Calu3 (cell line): ENCODE results near the gene HS6ST3. TPM values are rescaled to one million over a fixed set of nuclear protein-coding genes. Genes with fewer than 3 reads are reported as not detected.

ENCODE experiments used
- BruUV-seq: library from RNA; stranded (reverse); fragments of 400-500 nt; replicated peaks from 2 replicates; lab custom pipeline; 2021; lab: Mats Ljungman, UMichigan
- CTCF ChIA-PET: fragments of 300-600 bp; sonication (Branson Sonifier 250); formaldehyde crosslinking; loops from one replicate; lab custom pipeline; 2022; ENCODE audit warnings: antibody characterized with exemption; lab: Charles Lee
- DNase-seq: peaks from one replicate; pipeline ENCODE4 v3.0.0; 2022
- H3K27ac Mint-ChIP-seq: one replicate; pipeline ENCODE4 v1.8.0; 2022; ENCODE audit warnings: mixed read lengths; ENCODE audit not compliant: unreplicated experiment
- H3K27me3 Mint-ChIP-seq: one replicate; pipeline ENCODE4 v1.8.0; 2022; ENCODE audit warnings: mixed read lengths; ENCODE audit not compliant: unreplicated experiment
- H3K36me3 Mint-ChIP-seq: one replicate; pipeline ENCODE4 v1.8.0; 2022; ENCODE audit warnings: mild to moderate bottlenecking, moderate library complexity, mixed read lengths; ENCODE audit not compliant: insufficient read depth, unreplicated experiment
- H3K4me1 Mint-ChIP-seq: one replicate; pipeline ENCODE4 v1.8.0; 2022; ENCODE audit warnings: mild to moderate bottlenecking, low read depth, mixed read lengths; ENCODE audit not compliant: unreplicated experiment
- H3K4me3 Mint-ChIP-seq: one replicate; pipeline ENCODE4 v1.8.0; 2022; ENCODE audit warnings: mild to moderate bottlenecking, low read depth, moderate library complexity, mixed read lengths; ENCODE audit not compliant: unreplicated experiment
- H3K9me3 Mint-ChIP-seq: one replicate; pipeline ENCODE4 v1.8.0; 2022; ENCODE audit warnings: low read depth, mixed read lengths; ENCODE audit not compliant: unreplicated experiment
- intact Hi-C: fragments of 100-400 bp; cut with micrococcal nuclease; formaldehyde crosslinking; loops from one replicate; pipeline ENCODE4 v1.10.0; 2022; ENCODE audit not compliant: unreplicated experiment
- total RNA-seq: library from RNA; stranded (reverse); gene quantifications from 2 replicates; pipeline ENCODE4 v1.2.3, GENCODE V29; 2022
- TF ChIP-seq, protein P1 (sequence below): fragments of 200-600 bp; IDR thresholded peaks from one replicate; pipeline ENCODE4 v1.8.0; 2022; ENCODE audit warnings: antibody characterized with exemption; ENCODE audit not compliant: unreplicated experiment

The HS6ST3 gene
- total RNA-seq, 1 experiment from 2014 or later = not detected

DNA sequence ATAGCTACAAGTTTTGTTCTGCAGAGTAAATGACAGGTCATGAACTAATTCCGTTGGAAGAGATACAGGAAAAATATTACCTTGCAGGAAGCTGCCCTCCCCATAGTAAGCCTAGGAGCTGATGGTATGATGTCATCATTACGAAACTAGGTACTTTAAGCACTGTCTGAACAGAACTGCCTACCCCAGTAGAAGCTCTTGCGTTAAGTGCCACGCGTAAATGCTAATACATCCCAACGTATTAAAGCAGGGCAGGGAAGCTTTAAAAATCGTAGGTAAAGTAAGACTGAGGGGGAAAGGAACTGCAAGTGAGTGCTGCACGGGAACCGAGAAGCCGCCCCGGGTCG, 37.3 kb upstream of the HS6ST3 start:
- intact Hi-C loops = no loop called here
- DNase-seq = peak; percentile 4
- H3K27me3 Mint-ChIP-seq = no peaks in the 10 kb centered on the region
- CTCF ChIA-PET = interaction anchor here (1.5 kb wide), 1 partner anchor 33 kb away, joined by 5 read pairs; no protein-coding TSS in a partner anchor
- H3K36me3 Mint-ChIP-seq = peaks cover 12% of the 10 kb centered on the region
- H3K4me1 Mint-ChIP-seq = no peaks in the 10 kb centered on the region
- peak overlapping the region; percentile 70 for H3K4me3 Mint-ChIP-seq
- peak overlapping the region; percentile 42 for H3K27ac Mint-ChIP-seq
- BruUV-seq = no TSS peak
- no peaks in the 10 kb centered on the region for H3K9me3 Mint-ChIP-seq
- TF ChIP-seq, protein P1, sequence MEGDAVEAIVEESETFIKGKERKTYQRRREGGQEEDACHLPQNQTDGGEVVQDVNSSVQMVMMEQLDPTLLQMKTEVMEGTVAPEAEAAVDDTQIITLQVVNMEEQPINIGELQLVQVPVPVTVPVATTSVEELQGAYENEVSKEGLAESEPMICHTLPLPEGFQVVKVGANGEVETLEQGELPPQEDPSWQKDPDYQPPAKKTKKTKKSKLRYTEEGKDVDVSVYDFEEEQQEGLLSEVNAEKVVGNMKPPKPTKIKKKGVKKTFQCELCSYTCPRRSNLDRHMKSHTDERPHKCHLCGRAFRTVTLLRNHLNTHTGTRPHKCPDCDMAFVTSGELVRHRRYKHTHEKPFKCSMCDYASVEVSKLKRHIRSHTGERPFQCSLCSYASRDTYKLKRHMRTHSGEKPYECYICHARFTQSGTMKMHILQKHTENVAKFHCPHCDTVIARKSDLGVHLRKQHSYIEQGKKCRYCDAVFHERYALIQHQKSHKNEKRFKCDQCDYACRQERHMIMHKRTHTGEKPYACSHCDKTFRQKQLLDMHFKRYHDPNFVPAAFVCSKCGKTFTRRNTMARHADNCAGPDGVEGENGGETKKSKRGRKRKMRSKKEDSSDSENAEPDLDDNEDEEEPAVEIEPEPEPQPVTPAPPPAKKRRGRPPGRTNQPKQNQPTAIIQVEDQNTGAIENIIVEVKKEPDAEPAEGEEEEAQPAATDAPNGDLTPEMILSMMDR = no peak

DNA sequence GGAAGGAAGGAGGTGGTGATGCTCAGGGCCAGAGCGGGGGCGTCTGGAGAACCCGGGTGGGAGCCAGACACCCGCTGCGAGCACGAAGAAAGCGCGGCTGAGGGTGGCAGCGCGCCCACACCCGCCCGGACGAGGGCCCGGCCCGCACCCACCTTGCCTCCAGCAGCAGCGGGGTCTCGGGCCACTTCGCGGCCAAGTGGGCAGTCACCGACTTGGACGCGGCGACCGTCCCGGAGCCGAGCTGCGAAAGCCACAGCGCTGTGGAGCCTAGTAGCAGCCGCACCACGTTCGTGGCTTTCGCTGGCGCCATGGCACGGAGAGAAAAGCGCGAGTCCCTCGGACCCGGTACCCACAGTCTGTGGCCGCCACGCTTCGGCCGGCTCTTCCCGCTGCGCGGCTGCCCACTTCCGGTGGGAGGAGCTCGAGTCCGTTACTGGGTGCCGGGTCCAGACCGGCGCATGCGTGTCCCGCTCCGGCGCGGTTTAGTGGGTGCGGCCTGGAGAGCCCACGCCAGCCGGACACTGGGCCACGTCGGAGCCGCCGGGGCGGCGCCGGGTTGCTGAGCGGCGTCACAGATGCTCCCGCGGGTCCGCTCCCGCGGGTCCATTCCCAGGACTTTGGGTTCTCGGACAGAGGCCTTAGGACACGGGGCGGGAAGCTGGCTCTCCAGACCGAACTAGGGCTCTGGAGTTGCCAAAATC, 36.8 kb upstream of the HS6ST3 start, which contains the start of gene UGGT2:
Gene UGGT2 (minus strand): TSS at position 399 of the 701 bp plus-strand sequence. CDS start 89 bp downstream, at position 310.
- H3K36me3 Mint-ChIP-seq = peaks cover 12% of the 10 kb centered on the region
- no peaks in the 10 kb centered on the region for H3K27me3 Mint-ChIP-seq
- CTCF ChIA-PET = interaction anchor here (1.5 kb wide), 1 partner anchor 33 kb away, joined by 5 read pairs; no protein-coding TSS in a partner anchor
- no TSS peak for BruUV-seq
- peak within 1 kb of the TSS; percentile 70 for H3K4me3 Mint-ChIP-seq
- peak within 1 kb of the TSS; percentile 42 for H3K27ac Mint-ChIP-seq
- H3K4me1 Mint-ChIP-seq = no peaks in the 10 kb centered on the region
- TF ChIP-seq, protein P1 = no peak
- peak; percentile 80 for DNase-seq
- no peaks in the 10 kb centered on the region for H3K9me3 Mint-ChIP-seq
- intact Hi-C loops = no loop called here

DNA sequence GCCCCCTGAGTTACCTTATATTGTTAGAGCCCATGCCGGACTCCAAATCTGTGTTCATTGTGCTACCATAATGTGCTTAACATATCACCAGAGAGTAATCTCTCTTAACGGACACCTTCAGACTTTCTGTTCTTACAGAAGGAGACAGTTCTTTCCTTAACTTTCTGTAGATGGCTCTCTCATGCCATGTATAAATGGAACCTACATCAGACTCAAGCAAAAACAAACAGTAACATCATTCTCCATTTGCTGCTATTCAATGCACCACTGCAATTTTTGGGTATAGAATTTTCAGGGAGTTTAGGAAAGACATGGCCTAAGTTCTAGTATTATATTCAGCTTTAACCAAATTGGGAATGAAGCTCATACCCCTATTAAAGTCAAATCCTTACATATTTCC, 24.1 kb upstream of the HS6ST3 start:
- peaks cover 31% of the 10 kb centered on the region for H3K27me3 Mint-ChIP-seq
- no peak overlapping the region for H3K27ac Mint-ChIP-seq
- intact Hi-C loops = no loop called here
- no peaks in the 10 kb centered on the region for H3K4me1 Mint-ChIP-seq
- CTCF ChIA-PET = no interaction called here
- no TSS peak for BruUV-seq
- no peak overlapping the region for H3K4me3 Mint-ChIP-seq
- no peak for DNase-seq
- H3K36me3 Mint-ChIP-seq = no peaks in the 10 kb centered on the region
- TF ChIP-seq, protein P1 = no peak
- no peaks in the 10 kb centered on the region for H3K9me3 Mint-ChIP-seq

DNA sequence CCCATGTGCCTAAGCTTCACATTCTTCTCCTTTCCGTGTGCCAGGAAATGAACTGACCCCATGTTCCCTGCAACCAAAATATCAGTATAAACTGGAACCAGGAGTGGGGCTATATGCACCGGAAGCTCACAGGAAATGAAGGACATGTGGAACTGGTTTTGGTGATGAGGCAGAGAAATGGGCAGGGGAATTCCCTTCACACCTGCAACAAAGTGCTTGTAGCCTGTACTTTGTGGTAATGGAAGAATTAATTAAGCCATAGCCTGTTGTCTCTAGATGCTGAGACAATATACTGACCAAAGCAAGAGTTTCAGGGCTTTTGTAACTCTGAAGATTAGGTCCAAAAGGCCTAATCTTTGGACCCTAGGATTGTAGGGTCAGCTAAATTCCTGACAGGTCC, 21.2 kb upstream of the HS6ST3 start:
- DNase-seq = no peak
- BruUV-seq = no TSS peak
- TF ChIP-seq, protein P1 = no peak
- H3K4me3 Mint-ChIP-seq = no peak overlapping the region
- intact Hi-C loops = no loop called here
- no peaks in the 10 kb centered on the region for H3K9me3 Mint-ChIP-seq
- no peaks in the 10 kb centered on the region for H3K4me1 Mint-ChIP-seq
- H3K36me3 Mint-ChIP-seq = no peaks in the 10 kb centered on the region
- peaks cover 29% of the 10 kb centered on the region for H3K27me3 Mint-ChIP-seq
- CTCF ChIA-PET = no interaction called here
- no peak overlapping the region for H3K27ac Mint-ChIP-seq
